ENCODE data around the gene POLD2.

DNA sequence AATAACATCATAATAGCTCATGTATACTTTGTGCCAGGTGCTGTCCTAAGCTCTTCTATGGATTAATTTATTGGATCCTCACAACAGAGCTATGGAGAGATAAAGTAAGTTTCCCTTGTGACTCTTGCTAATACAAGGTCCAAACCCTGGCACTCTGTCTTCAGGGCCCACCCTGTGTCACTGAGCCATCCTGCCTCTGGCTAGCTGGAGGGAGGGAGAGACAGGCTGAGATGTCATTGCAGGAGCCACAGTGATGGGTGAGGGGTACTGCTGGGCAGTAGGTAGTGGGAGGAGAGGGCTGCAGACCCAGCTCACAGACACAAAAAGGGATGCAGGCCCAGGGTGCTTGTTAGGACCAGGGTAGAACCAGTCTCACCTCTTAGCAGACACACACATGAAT, 49.0 kb upstream of the POLD2 start:
- TF ChIP-seq, protein P1, sequence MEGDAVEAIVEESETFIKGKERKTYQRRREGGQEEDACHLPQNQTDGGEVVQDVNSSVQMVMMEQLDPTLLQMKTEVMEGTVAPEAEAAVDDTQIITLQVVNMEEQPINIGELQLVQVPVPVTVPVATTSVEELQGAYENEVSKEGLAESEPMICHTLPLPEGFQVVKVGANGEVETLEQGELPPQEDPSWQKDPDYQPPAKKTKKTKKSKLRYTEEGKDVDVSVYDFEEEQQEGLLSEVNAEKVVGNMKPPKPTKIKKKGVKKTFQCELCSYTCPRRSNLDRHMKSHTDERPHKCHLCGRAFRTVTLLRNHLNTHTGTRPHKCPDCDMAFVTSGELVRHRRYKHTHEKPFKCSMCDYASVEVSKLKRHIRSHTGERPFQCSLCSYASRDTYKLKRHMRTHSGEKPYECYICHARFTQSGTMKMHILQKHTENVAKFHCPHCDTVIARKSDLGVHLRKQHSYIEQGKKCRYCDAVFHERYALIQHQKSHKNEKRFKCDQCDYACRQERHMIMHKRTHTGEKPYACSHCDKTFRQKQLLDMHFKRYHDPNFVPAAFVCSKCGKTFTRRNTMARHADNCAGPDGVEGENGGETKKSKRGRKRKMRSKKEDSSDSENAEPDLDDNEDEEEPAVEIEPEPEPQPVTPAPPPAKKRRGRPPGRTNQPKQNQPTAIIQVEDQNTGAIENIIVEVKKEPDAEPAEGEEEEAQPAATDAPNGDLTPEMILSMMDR (IDR thresholded peaks at IDR 0.05) = no peak
- TF ChIP-seq POLR2A (IDR thresholded peaks at IDR 0.05) = no peak
